Measurements from ENCODE around the gene CHRM1. TPM values are rescaled to one million over a fixed set of nuclear protein-coding genes. Genes with fewer than 3 reads are reported as not detected.
"Not testable (repeated sequence)": the region's sequence is repeated elsewhere in the genome, so short reads cannot be mapped to it uniquely, and the experiment has no call there.

Gene CHRM1
- total RNA-seq, 1 donor from 2014 or later: 6.8 TPM

GRCh38 chr11:62875698-62876478 is 45.3 kb downstream of the CHRM1 start:
- DNase-seq: peak; percentile 27

DNA sequence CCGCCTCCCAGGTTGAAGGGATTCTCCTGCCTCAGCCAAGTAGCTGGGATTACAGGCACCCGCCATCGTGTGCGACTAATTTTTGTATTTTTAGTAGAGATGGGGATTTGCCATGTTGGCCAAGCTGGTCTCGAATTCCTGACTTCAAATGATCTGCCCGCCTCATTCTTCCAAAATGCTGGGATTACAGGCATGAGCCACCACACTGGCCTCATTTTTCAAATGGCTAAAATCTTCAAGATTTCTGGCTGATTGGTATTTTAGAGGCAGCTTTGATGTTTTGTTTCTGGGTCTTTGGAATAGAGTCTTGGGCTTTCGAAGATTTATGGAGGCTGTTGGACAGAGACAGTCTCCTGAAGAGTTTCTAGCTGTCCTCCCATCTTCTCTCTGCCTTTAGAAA is 46.3 kb downstream of the CHRM1 start:
- ATAC-seq (no peak), DNase-seq (peak; percentile 2)
- Histone ChIP-seq H3K36me3 (no peaks in the 10 kb centered on the region), H3K27me3 (ENCODE audit: low read depth) (no peaks in the 10 kb centered on the region), H3K4me3 (no peak overlapping the region), H3K9me3 (no peaks in the 10 kb centered on the region), H3K4me1 (peaks cover 13% of the 10 kb centered on the region), H3K27ac (no peak overlapping the region)
- intact Hi-C loops (cut with DNase I): no loop called here
- TF ChIP-seq CTCF (IDR thresholded peaks at IDR 0.05): no peak

More at GRCh38 chr11:62875698-62876478, 45.3 kb downstream of the CHRM1 start:
- intact Hi-C loops (cut with DNase I): no loop called here
- no peaks in the 10 kb centered on the region for H3K9me3 ChIP-seq
- H3K4me1 ChIP-seq: peaks cover 18% of the 10 kb centered on the region
- ATAC-seq: no peak
- no peak overlapping the region for H3K27ac ChIP-seq
- no peak for TF ChIP-seq CTCF (IDR thresholded peaks at IDR 0.05)
- no peaks in the 10 kb centered on the region for H3K27me3 ChIP-seq (ENCODE audit: low read depth)
- H3K4me3 ChIP-seq: no peak overlapping the region
- no peaks in the 10 kb centered on the region for H3K36me3 ChIP-seq

DNA sequence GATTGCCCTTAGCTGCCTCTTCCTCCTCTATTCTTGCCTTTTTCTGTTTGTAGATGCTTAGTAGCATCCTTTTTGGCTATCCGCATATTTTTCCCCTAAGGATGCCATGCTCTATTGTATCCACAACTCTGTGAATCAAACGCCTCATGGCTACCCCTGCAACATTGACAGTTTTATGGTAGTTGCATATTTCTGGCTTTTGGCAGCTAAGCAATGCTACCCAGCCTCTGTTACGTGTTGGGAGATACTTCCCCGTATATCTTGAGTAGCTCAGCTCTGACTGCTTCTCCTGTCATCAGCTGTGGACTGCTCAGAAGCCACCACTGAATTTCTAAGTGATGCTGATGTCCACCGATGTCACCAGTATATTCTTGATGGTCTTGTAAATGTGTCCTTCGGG is 55.5 kb downstream of the CHRM1 start:
- Histone ChIP-seq H3K4me1 (peaks cover 12% of the 10 kb centered on the region), H3K4me3 (no peak overlapping the region), H3K36me3 (no peaks in the 10 kb centered on the region), H3K9me3 (no peaks in the 10 kb centered on the region), H3K27me3 (ENCODE audit: low read depth) (no peaks in the 10 kb centered on the region), H3K27ac (no peak overlapping the region)
- DNase-seq (no peak), ATAC-seq (no peak)
- intact Hi-C loops (cut with DNase I): no loop called here
- no peak for TF ChIP-seq CTCF (IDR thresholded peaks at IDR 0.05)

DNA sequence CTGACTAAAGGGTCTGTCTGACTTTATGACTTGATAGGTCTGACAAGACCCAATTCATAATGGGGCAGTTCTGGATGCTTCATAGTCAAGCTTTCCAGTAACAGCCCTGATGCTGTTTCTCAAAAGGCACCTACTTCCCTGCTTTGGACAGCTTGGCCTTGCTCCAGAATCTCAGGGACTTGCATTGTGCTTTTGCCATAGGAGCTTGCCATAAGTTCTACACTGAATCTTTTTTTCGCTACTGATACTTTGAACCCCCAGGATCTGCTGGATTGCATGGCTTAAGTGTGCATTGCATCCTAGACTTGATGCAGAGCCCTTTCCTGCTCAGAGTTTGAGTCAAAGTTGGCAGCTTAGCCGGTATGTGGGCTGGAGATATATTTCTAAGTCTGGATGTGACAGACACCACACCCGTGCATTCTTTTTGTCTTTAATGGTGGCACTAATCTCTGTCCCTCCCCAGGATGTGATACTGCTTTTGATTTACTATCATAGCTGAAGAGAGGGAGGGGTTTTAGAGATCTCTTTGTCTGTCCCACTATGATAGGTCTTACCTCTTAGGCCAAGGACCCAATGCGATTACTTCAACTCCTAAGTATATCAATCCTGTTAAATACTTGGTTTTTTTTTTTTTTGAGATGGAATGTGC is 57.4 kb downstream of the CHRM1 start:
- DNase-seq (no peak), ATAC-seq (no peak)
- no peaks in the 10 kb centered on the region for H3K27me3 ChIP-seq (ENCODE audit: low read depth)
- H3K36me3 ChIP-seq: no peaks in the 10 kb centered on the region
- no peak for TF ChIP-seq CTCF (IDR thresholded peaks at IDR 0.05)
- no peak overlapping the region for H3K4me3 ChIP-seq
- peaks cover 12% of the 10 kb centered on the region for H3K4me1 ChIP-seq
- no peak overlapping the region for H3K27ac ChIP-seq
- intact Hi-C loops (cut with DNase I): no loop called here
- no peaks in the 10 kb centered on the region for H3K9me3 ChIP-seq

DNA sequence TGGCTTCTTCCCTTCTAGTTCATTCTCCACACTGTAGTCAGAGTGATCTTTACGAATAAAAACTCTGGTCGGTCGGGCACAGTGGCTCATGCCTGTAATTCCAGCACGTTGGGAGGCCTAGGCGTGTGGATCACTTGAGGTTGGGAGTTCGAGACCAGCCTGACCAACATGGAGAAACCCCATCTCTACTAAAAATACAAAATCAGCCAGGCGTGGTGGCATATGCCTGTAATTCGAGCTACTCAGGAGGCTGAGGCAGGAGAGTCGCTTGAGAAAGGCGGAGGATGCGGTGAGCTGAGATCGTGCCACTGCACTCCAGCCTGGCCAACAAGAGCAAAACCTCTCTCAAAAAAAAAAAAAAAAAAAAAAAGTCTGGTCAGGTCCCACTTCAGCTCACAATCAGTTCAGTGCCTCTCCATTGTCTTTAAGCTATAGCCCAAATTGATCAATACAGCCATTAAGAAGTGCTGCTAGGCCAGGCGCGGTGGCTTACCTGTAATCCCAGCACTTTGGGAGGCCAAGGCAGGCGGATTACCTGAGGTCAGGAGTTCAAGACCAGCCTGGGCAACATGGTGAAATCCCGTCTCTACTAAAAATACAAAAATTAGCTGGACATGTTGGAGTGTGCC is 59.5 kb downstream of the CHRM1 start:
- H3K27me3 ChIP-seq (ENCODE audit: low read depth); H3K4me3 ChIP-seq; ATAC-seq; H3K9me3 ChIP-seq; H3K36me3 ChIP-seq; intact Hi-C loops (cut with DNase I); H3K27ac ChIP-seq; DNase-seq: not testable (repeated sequence)
- peaks cover 13% of the 10 kb centered on the region for H3K4me1 ChIP-seq
